NB4 (cell line): ENCODE data around the gene TRIM39.

Source experiments
- MAX ChIP-seq: IDR thresholded peaks from 2 replicates; pipeline ENCODE4 v1.6.1; 2011; ENCODE audit warnings: low read depth, low read length
- MYC ChIP-seq: IDR thresholded peaks from 2 replicates; pipeline ENCODE4 v1.6.1; 2011; ENCODE audit warnings: low read depth, low read length
- POLR2A ChIP-seq: IDR thresholded peaks from 2 replicates; pipeline ENCODE4 v1.6.1; 2011; ENCODE audit warnings: mild to moderate bottlenecking; ENCODE audit not compliant: insufficient read length; ENCODE audit errors: extremely low read depth
- TF ChIP-seq, protein P1 (sequence below): IDR thresholded peaks from one replicate; pipeline ENCODE4 v1.5.1; 2012; ENCODE audit warnings: low read depth, low read length

DNA sequence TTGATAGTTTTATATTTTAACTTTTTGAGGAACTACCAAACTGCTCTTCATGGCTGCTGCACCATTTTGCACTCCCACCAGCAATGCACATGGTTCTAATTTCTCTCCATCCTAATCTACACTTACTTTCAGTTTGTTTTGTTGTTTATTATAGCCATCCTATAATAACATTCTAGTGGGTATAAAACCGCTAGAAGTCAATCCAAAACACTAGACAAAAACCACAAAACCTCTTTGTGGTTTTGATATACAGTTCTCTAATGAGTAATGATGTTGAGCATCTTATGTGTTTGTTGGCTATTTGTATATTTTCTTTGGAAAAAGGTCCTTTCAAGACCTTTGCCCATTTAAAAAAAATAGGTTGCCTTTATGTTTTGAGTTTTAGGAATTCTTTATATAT is 23.8 kb downstream of the TRIM39 start:
- TF ChIP-seq, protein P1, sequence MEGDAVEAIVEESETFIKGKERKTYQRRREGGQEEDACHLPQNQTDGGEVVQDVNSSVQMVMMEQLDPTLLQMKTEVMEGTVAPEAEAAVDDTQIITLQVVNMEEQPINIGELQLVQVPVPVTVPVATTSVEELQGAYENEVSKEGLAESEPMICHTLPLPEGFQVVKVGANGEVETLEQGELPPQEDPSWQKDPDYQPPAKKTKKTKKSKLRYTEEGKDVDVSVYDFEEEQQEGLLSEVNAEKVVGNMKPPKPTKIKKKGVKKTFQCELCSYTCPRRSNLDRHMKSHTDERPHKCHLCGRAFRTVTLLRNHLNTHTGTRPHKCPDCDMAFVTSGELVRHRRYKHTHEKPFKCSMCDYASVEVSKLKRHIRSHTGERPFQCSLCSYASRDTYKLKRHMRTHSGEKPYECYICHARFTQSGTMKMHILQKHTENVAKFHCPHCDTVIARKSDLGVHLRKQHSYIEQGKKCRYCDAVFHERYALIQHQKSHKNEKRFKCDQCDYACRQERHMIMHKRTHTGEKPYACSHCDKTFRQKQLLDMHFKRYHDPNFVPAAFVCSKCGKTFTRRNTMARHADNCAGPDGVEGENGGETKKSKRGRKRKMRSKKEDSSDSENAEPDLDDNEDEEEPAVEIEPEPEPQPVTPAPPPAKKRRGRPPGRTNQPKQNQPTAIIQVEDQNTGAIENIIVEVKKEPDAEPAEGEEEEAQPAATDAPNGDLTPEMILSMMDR = no peak
- TF ChIP-seq POLR2A (no peak), MAX (no peak), MYC (no peak)
